Measurements from ENCODE around the gene ADAMTS19. TPM values are rescaled to one million over a fixed set of nuclear protein-coding genes. Genes with fewer than 3 reads are reported as not detected.

The ADAMTS19 gene
- total RNA-seq, 1 experiment from 2014 or later: 20.3 TPM

GRCh38 chr5:129554134-129554904 lies 94.2 kb downstream of the ADAMTS19 start:
- Mint-ChIP-seq H3K36me3 (ENCODE audit: insufficient read depth in 1 of 3, low read depth in 3 of 3) (no peaks in the 10 kb centered on the region), H3K9me3 (no peaks in the 10 kb centered on the region), H3K4me1 (no peaks in the 10 kb centered on the region), H3K4me3 (no peak overlapping the region), H3K27ac (no peak overlapping the region), H3K27me3 (ENCODE audit: low read depth) (no peaks in the 10 kb centered on the region)
- DNase-seq: no peak
- Histone ChIP-seq H2AFZ (ENCODE audit: low read length) (no peak overlapping the region), H3T11ph (ENCODE audit: low read length) (no peak overlapping the region), H4K8ac (replicated peaks; ENCODE audit: insufficient read length, low read depth, low read length) (no peak overlapping the region), H2AK5ac (ENCODE audit: insufficient read length, low read length) (no peak overlapping the region), H2BK15ac (ENCODE audit: low read depth, low read length) (no peak overlapping the region), H2BK5ac (ENCODE audit: insufficient read length, low read length) (no peak overlapping the region), H3K9me3 (ENCODE audit: control insufficient read depth, low read depth, low read length) (no peaks in the 10 kb centered on the region), H4K5ac (ENCODE audit: insufficient read length, low read depth, low read length) (no peak overlapping the region), H3K18ac (ENCODE audit: insufficient read length, low read depth, low read length) (no peak overlapping the region), H3K23me2 (ENCODE audit: insufficient read length, low read depth, low read length, poor library complexity, severe bottlenecking) (no peaks in the 10 kb centered on the region), H3K79me1 (ENCODE audit: insufficient read depth, low read depth, low read length, poor library complexity, severe bottlenecking) (no peaks in the 10 kb centered on the region), H4K20me1 (ENCODE audit: control insufficient read depth, insufficient read depth, insufficient read length) (no peaks in the 10 kb centered on the region), H3K4me1 (ENCODE audit: insufficient read depth, low read length) (no peaks in the 10 kb centered on the region), H2BK120ac (ENCODE audit: low read depth, low read length, poor library complexity, severe bottlenecking) (no peak overlapping the region), H3K23ac (ENCODE audit: insufficient read length, low read depth, low read length) (no peak overlapping the region), H3K27me3 (ENCODE audit: insufficient read depth, low read length) (no peaks in the 10 kb centered on the region), H3K4ac (ENCODE audit: low read depth, low read length) (no peak overlapping the region), H3K9ac (ENCODE audit: extremely low read depth, insufficient read length, low read length) (no peak overlapping the region), H3K79me2 (ENCODE audit: insufficient read depth, low read length) (no peaks in the 10 kb centered on the region), H2BK20ac (ENCODE audit: low read depth, low read length, poor library complexity, severe bottlenecking) (no peak overlapping the region), H2BK12ac (ENCODE audit: insufficient read length, low read depth, low read length) (no peak overlapping the region), H3K56ac (ENCODE audit: insufficient read length, low read depth, low read length) (no peak overlapping the region), H3K14ac (ENCODE audit: insufficient read depth, low read length) (no peak overlapping the region), H4K91ac (ENCODE audit: insufficient read length, low read depth, low read length) (no peak overlapping the region), H3K4me2 (ENCODE audit: insufficient read depth, insufficient read length, low read length) (no peak overlapping the region), H3K27ac (ENCODE audit: insufficient read length, low read depth, low read length) (no peak overlapping the region)
- TF ChIP-seq CTCF (conservative IDR thresholded peaks at IDR 0.05): no peak
- no CpG with 5 or more reads among the region's 2 CpGs for WGBS (ENCODE audit: extremely low coverage, insufficient read length, low lambda C conversion rate)
